Effector memory CD8-positive, alpha-beta T cell (primary cell): ENCODE measurements around the gene VPS13A.

Experiments used
- ATAC-seq: fragments of 150-1000 bp; cut with Tn5 transposase; replicated peaks from 2 replicates; pipeline ENCODE4 v1.10.0; 2021; ENCODE audit warnings: mild to moderate bottlenecking, moderate library complexity
- DNase-seq, 3 experiments: peaks; one replicate each; pipeline ENCODE4 v3.0.0; 2021
- H3K27ac Mint-ChIP-seq, 2 donors: one replicate each; pipeline ENCODE4 v1.8.0; 2022; ENCODE audit warnings: mild to moderate bottlenecking in 2 of 2, mixed read lengths in 2 of 2, moderate library complexity in 2 of 2
- H3K27me3 Mint-ChIP-seq, 2 donors: one replicate each; pipeline ENCODE4 v1.8.0; 2022; ENCODE audit warnings: mixed read lengths in 2 of 2
- H3K36me3 Mint-ChIP-seq: one replicate; pipeline ENCODE4 v1.8.0; 2022; ENCODE audit warnings: mild to moderate bottlenecking, moderate library complexity, mixed read lengths; ENCODE audit not compliant: insufficient read depth
- H3K4me1 Mint-ChIP-seq, 2 donors: one replicate each; pipeline ENCODE4 v1.8.0; 2022; ENCODE audit warnings: low read depth in 2 of 2, mixed read lengths in 2 of 2
- H3K4me3 Mint-ChIP-seq, 2 donors: one replicate each; pipeline ENCODE4 v1.8.0; 2022; ENCODE audit warnings: mild to moderate bottlenecking in 2 of 2, mixed read lengths in 2 of 2, moderate library complexity in 2 of 2
- H3K9me3 Mint-ChIP-seq, 2 donors: one replicate each; pipeline ENCODE4 v1.8.0; 2022; ENCODE audit warnings: mixed read lengths in 2 of 2
- total RNA-seq, 9 experiments: gene quantifications; one replicate each; lab custom pipeline; 2026; lab: John Stamatoyannopoulos, UW

VPS13A gene
- total RNA-seq, result 99.7 to 328 (median 166) reads per million in 9 experiments

GRCh38 chr9:77177143-77177893 lies at the start of gene VPS13A:
Gene VPS13A, plus strand, starts transcription at chr9:77177534. Its CDS starts 171 bp downstream, at chr9:77177705.
- no peaks in the 10 kb centered on the region for H3K27me3 Mint-ChIP-seq
- H3K9me3 Mint-ChIP-seq, result no peaks in the 10 kb centered on the region
- H3K27ac Mint-ChIP-seq, result peak within 1 kb of the TSS; percentile 74 to 95
- DNase-seq (peak; percentile 85 to 88 (median 87)), ATAC-seq (peak; percentile 77)
- H3K4me1 Mint-ChIP-seq, result peaks cover 15 to 37% of the 10 kb centered on the region in 2 donors
- peak within 1 kb of the TSS; percentile 92 to 97 for H3K4me3 Mint-ChIP-seq
- peaks cover 18% of the 10 kb centered on the region for H3K36me3 Mint-ChIP-seq

DNA sequence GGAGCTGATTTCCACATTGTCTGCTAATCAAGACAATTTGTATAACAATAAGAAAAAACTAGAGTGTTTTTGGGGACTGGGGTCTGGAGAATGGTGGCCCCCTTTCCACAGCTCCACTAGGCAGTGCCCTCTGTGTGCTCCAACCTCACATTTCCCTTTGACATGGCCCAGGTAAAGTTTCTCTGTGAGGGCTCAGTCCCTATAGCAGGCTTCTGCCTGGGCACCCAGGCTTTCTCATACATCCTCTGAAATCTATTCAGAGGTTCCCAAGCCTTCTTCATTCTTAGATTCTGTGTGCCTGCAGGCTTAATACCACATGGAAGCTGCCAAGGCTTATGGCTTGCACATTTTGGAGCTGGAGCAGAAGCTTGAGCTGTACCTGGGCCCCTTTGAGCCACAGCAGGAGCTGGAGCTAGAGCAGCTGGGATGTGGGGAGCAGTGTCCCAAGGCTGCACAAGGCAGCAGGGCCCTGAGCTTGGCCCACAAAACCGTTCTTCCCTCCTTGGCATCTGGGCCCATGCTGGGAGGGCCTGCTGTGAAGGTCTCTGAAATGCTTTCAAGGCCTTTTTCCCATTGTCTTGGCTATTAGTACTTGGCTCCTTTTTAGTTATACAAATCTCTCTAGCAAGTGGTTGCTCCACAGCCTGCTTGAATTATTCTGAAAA lies 49.1 kb upstream of the VPS13A start:
- H3K9me3 Mint-ChIP-seq, result no peaks in the 10 kb centered on the region
- peaks cover 21 to 43% of the 10 kb centered on the region in 2 donors for H3K27me3 Mint-ChIP-seq

DNA sequence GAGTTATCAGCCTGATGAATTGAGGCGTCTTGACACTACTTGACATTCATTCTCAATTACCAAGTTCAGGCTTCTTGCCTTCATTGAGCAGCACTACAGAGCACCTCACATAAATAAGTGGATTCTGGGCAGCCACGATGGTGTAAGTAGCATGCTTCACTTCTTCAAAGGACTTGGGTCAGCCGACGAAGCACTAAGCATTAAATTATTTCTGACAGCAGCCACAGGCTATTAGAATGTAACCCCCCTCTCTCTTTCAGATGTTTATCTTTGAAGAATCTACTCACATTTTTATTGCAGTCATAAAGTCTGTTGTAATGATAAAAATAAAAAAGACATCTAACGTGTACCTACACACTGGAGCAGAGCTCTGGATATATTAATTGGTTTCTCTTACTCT lies 45.9 kb upstream of the VPS13A start:
- Mint-ChIP-seq H3K27ac (no peak overlapping the region), H3K4me1 (no peaks in the 10 kb centered on the region), H3K27me3 (peaks cover 33 to 45% of the 10 kb centered on the region in 2 donors), H3K4me3 (no peak overlapping the region), H3K36me3 (no peaks in the 10 kb centered on the region), H3K9me3 (no peaks in the 10 kb centered on the region)
- no peak for ATAC-seq
- no peak for DNase-seq

More for the DNA sequence above, 49.1 kb upstream of the VPS13A start:
- Mint-ChIP-seq H3K4me1 (no peaks in the 10 kb centered on the region), H3K4me3 (no peak overlapping the region), H3K36me3 (no peaks in the 10 kb centered on the region), H3K27ac (no peak overlapping the region)
- DNase-seq (no peak), ATAC-seq (no peak)

GRCh38 chr9:77133011-77133410 lies 44.3 kb upstream of the VPS13A start:
- ATAC-seq (no peak), DNase-seq (no peak)
- no peak overlapping the region for H3K27ac Mint-ChIP-seq
- H3K27me3 Mint-ChIP-seq, result peaks cover 41 to 55% of the 10 kb centered on the region in 2 donors
- H3K9me3 Mint-ChIP-seq, result no peaks in the 10 kb centered on the region
- no peak overlapping the region for H3K4me3 Mint-ChIP-seq
- H3K36me3 Mint-ChIP-seq, result no peaks in the 10 kb centered on the region
- no peaks in the 10 kb centered on the region for H3K4me1 Mint-ChIP-seq

DNA sequence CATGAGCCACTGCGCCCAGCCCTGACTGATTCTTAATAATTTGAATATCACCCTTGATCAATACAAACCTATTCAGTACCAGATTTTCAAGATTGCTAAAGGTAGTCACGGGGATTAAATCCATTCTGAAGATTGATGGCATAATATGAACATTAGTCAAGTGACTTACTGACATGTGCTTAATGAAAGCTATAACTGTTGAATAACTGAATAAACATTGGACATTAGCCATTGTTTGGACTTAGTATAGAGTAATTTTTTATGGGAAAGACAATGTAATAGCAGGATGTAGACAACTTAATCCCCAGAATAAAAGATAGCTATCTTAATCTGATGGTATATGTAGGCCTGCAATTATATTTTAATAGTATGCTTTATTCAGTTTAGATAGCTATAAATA lies 35.0 kb upstream of the VPS13A start:
- H3K9me3 Mint-ChIP-seq, result no peaks in the 10 kb centered on the region
- DNase-seq (no peak), ATAC-seq (no peak)
- H3K4me1 Mint-ChIP-seq, result no peaks in the 10 kb centered on the region
- no peaks in the 10 kb centered on the region for H3K36me3 Mint-ChIP-seq
- peaks cover 19 to 25% of the 10 kb centered on the region in 2 donors for H3K27me3 Mint-ChIP-seq
- no peak overlapping the region for H3K27ac Mint-ChIP-seq
- no peak overlapping the region for H3K4me3 Mint-ChIP-seq

DNA sequence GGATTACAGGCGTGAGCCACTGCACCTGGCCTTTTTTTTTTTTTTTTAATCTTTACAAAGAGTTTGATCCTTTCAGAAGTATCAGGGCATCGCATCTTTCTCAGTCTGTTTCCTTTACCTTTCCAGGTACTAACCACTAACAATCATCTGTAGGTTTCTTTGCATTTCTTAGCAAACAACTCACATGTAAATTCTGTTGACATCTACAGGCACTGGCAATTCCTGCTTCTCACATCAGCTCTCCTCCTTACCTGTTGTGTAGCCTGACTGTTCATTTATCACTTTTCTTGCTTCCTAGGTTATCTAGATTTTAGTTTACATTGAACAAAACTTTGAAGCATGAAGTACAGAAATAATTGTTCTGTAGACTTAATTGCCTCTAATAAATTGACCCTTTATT lies 27.5 kb upstream of the VPS13A start:
- no peaks in the 10 kb centered on the region for H3K36me3 Mint-ChIP-seq
- H3K9me3 Mint-ChIP-seq, result no peaks in the 10 kb centered on the region
- H3K4me1 Mint-ChIP-seq, result no peaks in the 10 kb centered on the region
- H3K27me3 Mint-ChIP-seq, result peaks cover 14 to 23% of the 10 kb centered on the region in 2 donors
- no peak overlapping the region for H3K27ac Mint-ChIP-seq
- DNase-seq, result no peak
- no peak overlapping the region for H3K4me3 Mint-ChIP-seq
- ATAC-seq, result no peak

GRCh38 chr9:77152289-77152688 lies 25.0 kb upstream of the VPS13A start:
- ATAC-seq, result no peak
- Mint-ChIP-seq H3K4me1 (no peaks in the 10 kb centered on the region), H3K4me3 (no peak overlapping the region), H3K27me3 (peaks cover 23 to 27% of the 10 kb centered on the region in 2 donors), H3K9me3 (no peaks in the 10 kb centered on the region), H3K27ac (no peak overlapping the region), H3K36me3 (no peaks in the 10 kb centered on the region)
- DNase-seq, result no peak

GRCh38 chr9:77156646-77157371 lies 20.5 kb upstream of the VPS13A start:
- H3K36me3 Mint-ChIP-seq, result no peaks in the 10 kb centered on the region
- no peaks in the 10 kb centered on the region for H3K9me3 Mint-ChIP-seq
- peaks cover 30 to 46% of the 10 kb centered on the region in 2 donors for H3K27me3 Mint-ChIP-seq
- H3K27ac Mint-ChIP-seq, result no peak overlapping the region
- no peak overlapping the region for H3K4me3 Mint-ChIP-seq
- no peak for ATAC-seq
- no peaks in the 10 kb centered on the region for H3K4me1 Mint-ChIP-seq
- DNase-seq, result no peak

GRCh38 chr9:77158772-77159513 lies 18.4 kb upstream of the VPS13A start:
- Mint-ChIP-seq H3K9me3 (no peaks in the 10 kb centered on the region), H3K36me3 (no peaks in the 10 kb centered on the region), H3K4me1 (no peaks in the 10 kb centered on the region), H3K27me3 (peaks cover 21 to 32% of the 10 kb centered on the region in 2 donors), H3K27ac (no peak overlapping the region), H3K4me3 (no peak overlapping the region)
- DNase-seq (no peak), ATAC-seq (no peak)

DNA sequence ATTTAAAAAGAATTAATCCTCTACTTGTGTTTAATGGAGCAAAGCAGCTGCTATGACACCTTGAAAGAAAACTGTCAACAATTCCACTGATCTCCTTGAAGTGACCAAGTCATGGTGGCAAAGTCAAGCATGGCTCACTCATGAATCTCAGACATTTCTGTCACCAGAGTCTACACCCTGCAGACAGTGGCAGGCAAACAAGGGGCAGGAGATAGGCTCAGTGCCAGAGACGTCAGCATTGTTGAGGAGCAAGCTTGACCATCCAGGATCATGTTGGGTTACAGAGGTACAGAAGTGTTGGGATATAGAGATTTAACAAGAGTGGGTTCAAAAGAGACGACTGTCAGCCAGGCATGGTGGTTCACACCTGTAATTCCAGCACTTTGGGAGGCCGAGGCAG lies 16.1 kb upstream of the VPS13A start:
- Mint-ChIP-seq H3K4me1 (no peaks in the 10 kb centered on the region), H3K4me3 (no peak overlapping the region), H3K9me3 (no peaks in the 10 kb centered on the region), H3K36me3 (no peaks in the 10 kb centered on the region), H3K27ac (no peak overlapping the region), H3K27me3 (peaks cover 21 to 22% of the 10 kb centered on the region in 2 donors)
- DNase-seq (no peak), ATAC-seq (no peak)

GRCh38 chr9:77161966-77162365 lies 15.4 kb upstream of the VPS13A start:
- Mint-ChIP-seq H3K4me3 (no peak overlapping the region), H3K9me3 (no peaks in the 10 kb centered on the region), H3K27ac (no peak overlapping the region), H3K36me3 (no peaks in the 10 kb centered on the region), H3K4me1 (no peaks in the 10 kb centered on the region), H3K27me3 (peaks cover 19 to 21% of the 10 kb centered on the region in 2 donors)
- no peak for ATAC-seq
- no peak for DNase-seq

- Mint-ChIP-seq H3K36me3 (no peaks in the 10 kb centered on the region), H3K27ac (no peak overlapping the region), H3K27me3 (peaks cover 19 to 21% of the 10 kb centered on the region in 2 donors), H3K9me3 (no peaks in the 10 kb centered on the region), H3K4me1 (no peaks in the 10 kb centered on the region), H3K4me3 (no peak overlapping the region)
- ATAC-seq (no peak), DNase-seq (no peak)
Observed at GRCh38 chr9:77162366-77162765, 15.0 kb upstream of the VPS13A start.

DNA sequence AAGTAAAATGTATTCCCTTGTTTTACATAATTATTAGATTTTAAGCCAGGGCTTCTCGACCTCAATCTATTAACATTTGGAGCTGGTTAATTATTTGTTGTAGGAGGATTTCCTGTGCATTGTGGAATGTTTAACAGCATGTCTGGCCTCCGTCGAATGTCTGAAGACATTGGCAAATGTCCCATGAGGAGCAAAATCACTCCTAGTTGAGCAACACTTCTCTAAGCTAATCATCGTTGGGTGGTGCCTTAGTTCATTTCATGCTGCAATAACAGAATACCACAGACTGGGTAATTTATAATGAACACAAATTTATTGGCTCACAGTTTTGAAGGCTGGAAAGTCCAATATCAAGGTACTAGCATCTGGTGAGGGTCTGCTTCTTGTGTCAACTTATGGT lies 13.4 kb upstream of the VPS13A start:
- Mint-ChIP-seq H3K4me3 (no peak overlapping the region), H3K27ac (no peak overlapping the region), H3K9me3 (no peaks in the 10 kb centered on the region), H3K4me1 (no peaks in the 10 kb centered on the region), H3K27me3 (peaks cover 17 to 19% of the 10 kb centered on the region in 2 donors), H3K36me3 (no peaks in the 10 kb centered on the region)
- ATAC-seq (no peak), DNase-seq (no peak)
